GM19467 (cell line): ENCODE data around the gene CD164L2.
A peak's percentile ranks its signal among the peaks of the same experiment; 100 is the strongest.
"Not testable (repeated sequence)": the region's sequence is repeated elsewhere in the genome, so short reads cannot be mapped to it uniquely, and the experiment has no call there.

ENCODE experiments used
- ATAC-seq: cut with Tn5 transposase; IDR thresholded peaks from one replicate; pipeline ENCODE4 v1.9.1; 2021; ENCODE audit warnings: mild to moderate bottlenecking, moderate library complexity; ENCODE audit not compliant: unreplicated experiment

CD164L2 gene

DNA sequence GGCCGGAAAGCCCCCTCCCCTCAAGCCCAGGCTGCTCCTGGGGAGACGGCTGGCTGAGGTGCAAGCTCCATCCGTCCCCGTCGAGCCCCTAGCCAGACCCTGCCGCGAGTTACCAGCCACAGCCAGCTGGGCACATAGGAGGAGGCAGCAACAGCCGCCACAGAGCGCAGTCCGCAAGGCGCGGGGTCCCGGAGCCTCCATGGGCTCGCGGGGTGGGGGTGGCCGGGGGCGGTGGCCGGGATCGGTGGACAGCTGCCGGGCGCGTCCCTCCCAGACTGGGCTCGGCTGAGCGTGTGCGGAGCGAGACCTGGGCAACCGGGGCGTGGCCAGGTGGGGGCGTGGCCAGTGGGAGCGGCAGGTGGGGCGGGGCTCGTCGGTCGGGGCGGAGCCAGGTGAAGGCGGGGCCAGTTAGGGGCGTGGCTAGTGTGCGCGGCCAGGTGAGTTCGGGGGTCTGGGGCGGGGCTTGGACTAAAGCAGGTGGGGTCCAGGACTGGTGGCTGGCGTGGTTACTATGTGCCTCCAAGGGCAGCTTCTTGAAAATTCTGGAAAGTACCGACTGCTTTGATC lies at the start of gene CD164L2:
TSS of gene CD164L2 (minus strand) at position 295 of the 567 bp plus-strand sequence. CDS start at position 201, 94 bp downstream.
- ATAC-seq, result no peak

DNA sequence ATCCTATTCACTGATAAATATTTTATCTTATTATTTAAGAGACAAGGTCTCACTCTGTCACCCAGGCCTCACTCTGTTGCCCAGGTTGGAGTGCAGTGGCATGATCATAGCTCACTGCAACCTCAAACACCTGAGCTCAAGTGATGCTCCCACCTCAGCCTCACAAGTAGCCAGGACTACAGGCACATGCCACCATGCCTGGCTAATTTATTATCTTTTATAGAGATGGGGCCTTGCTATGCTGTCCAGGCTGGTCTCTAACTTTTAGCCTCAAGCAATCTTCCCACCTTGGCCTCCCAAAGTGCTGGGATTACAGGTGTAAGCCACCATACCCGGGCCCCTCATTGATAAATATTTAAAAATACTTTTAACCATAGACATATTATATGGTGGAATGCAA lies 49.6 kb upstream of the CD164L2 start:
- ATAC-seq, result not testable (repeated sequence)

DNA sequence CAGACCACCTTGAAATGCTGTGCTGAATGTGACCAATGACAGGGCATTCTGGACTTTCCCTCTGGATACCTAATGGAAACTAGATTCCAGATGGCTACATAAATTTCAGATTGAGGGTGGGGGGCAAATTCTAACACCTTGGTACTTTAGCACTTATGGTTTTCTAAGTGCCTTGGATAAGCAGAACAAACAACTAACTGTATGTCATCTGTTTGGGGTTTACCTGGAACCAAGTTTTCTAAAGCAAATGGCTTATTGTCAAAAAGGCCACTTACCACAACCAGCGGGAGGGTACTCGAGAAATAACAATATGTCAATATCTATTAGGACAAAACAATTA lies 48.4 kb upstream of the CD164L2 start:
- no peak for ATAC-seq

DNA sequence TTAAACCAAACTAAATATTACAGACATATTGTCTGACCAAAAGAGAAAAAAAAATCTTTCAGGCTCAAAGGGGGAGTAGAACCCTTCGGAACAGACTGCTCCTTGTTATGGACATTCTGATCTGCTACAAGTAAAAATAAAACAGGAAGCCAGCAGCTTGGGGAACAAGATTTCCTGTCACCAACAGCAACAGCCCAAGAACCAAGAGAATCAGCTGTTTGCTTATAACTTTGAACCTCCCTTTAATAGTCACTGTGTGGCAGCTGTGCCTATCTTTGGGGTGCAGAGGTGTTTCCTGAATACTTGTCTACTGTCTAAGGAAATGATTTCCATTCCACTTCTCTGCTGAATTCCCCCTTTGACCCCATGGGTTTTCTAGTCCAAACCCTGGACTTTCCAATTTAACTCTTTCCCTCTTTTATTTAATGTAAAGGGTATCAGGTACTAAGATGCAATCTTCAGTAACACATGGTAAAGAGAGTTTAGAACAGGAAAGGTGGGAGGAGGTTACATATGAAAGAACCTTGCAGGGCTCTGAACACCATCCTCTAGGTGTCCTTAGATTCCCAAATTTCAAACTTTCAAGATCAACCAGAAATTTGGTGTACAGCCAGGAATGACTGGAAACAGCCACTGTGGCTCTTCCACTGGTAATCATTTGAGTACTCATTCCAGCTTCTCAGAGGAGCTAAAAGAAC lies 47.9 kb upstream of the CD164L2 start:
- no peak for ATAC-seq

DNA sequence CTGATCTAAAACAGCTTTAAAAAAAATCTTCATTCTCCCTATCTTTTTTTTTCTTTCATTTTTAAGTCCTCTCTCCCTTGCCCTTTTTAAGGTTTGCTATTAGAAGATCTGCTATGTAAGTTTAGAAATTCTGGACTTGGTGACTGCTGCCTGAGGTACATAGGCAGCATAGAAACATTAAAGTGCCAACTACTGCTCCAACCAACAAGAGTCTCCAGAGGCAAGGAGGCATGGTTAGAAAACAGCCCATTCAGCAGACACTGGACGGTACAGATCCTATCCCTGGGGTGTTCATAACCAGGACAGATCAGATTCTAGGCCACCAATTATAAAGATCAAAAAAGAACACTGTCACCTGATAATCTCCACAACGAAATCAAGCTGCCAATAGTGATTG lies 45.9 kb upstream of the CD164L2 start:
- ATAC-seq, result no peak

DNA sequence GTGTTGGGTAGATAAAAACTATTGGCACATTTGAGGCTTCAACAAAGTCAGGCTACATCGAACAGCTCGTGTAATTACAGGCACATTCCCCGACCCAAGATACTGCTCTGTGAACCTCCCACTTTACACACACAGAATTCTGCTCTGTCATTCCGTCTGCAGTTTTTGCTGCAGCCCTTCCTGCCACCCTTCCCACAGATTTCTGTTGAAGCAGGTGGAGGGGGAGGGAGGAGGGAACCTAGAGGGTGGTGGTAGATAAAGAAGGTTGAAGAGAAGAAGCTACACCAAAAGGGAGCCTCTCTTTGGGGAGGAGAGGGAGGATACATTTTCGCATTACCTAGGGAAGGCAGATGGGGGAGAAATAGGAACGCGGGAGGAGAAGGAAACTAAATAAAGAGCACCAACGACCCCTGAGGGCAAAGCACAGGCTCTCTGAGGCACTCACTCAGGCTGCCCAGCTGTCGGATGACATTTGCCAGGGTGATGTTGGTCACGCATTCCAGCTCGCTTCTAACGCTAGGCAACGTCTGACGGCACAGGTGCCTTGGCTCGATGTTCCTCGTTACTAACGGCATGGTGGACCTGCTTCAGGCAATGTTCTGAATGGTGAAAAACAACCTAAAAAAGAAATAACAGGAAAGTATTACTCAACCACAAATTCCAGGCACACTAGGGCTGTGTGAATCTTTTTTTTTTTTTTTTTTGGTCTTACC lies 45.3 kb upstream of the CD164L2 start:
- no peak for ATAC-seq

DNA sequence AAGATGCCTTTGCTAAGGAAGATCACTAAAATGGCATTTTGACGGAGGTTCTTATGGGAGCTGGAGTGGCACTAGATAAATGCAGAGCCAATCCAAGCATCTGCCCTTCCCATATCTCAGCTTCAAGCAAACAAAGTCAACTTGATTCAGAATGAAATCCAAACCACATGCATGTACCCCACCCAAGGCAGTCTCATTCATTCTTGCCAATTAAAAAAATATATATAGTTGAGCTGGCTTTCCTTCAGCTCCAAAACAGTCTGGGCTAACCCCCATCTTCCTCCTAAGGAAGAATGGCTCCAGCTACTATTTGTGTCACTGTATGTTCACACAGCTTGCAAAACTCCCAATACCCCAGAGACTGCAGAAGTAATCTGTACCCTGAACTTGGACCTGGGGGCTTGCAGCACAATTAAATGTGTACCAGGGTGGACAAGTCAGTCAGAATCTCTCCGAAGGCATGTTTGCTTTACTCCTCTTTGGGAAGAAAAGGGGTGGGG lies 44.7 kb upstream of the CD164L2 start:
- no peak for ATAC-seq

DNA sequence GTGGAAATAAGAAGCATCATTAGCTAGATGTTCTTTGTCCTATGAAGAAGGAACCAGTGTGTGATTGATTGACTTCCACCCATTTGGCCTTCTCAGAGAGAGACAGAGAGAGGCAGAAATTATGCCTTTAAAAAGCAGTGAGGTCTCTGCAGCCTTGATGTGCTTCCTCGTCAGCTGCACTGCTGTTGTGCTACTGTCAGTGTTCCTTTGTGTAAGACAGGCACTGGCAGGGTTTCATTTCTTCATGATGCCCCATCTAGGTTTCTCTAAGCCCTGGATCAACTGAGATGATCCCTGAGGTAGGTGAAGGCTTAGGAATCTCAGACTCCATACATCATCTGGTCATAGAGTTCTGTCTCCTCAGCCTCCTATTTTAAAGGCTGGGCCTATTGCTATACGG lies 44.2 kb upstream of the CD164L2 start:
- no peak for ATAC-seq

DNA sequence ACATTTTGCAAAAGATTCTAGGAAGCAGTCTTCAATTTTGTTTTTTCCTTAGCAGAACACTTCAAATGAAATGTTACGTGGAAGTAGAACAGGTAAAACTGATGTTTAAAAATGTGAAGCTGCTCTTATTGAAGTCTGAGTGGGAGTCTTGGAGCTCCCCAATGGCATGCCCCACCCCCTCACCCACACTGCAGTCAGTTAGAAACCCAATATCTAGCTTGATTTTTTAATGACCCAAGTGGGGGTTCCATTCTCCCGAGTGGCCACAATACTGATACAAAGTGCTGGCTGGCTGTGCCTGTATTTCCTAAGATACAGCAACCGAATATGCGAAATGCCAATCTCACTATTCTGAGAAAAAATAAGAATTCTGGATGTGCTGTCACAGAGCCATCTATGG lies 40.6 kb upstream of the CD164L2 start:
- ATAC-seq, result no peak

DNA sequence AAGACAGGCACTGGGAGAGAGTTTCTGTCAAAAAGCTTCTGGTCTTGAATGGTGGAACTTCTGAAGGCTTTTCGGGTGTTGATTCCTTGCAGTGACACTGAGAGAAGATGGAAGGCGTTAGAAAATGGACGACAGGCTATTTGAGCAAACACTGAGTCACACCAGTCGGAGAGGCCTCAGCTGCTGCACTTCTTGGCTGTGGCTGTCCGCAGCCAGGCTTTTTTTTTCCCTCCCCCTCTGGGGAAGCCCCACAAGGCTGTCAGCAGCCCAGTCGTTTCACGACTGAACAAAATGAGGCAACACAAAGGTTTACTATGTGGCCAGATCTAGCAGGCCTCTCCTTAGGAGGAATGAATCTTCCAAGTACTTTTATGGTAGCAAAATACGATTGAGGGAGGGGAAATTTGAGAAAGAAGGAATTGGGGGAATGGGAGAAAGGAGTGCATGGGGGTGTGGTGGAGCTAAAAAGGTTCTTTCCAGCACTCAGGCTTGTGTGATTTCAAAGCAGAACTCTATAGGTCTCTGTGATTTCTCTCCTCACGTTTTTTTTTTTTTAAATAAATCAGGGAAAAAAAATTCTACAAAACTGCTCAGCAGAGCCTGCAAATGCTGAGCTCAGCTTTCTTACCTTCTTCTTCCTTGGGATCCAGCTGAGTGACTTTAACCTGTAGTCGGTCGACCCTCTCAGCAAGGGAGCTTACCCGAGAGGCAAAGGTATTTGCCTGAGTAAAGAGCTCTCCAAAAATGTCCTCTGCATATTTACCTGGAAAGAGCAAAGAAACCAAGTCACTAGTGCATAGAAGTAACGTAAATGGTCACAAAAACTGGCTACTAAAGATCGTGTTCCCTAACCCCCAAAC lies 35.4 kb upstream of the CD164L2 start:
- ATAC-seq, result peak; percentile 54

DNA sequence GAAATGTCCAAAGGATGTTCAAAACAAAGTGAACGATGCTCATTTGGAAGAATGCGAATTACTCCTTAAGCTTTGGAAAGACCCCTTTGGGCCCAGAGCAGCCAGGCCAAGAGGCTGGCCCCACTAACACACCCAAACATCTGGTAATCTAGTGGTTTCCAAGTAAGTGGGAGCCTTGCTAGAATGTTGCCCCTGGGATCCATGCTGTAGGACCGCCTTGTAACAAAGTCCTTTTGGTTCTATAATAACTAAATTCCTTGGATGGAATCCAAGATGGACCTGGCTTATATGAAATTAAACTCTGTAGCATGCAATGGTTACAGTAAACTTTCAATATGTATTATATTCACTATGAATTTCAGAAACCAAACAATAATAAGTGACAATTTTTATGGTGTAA lies 34.6 kb upstream of the CD164L2 start:
- ATAC-seq, result no peak

DNA sequence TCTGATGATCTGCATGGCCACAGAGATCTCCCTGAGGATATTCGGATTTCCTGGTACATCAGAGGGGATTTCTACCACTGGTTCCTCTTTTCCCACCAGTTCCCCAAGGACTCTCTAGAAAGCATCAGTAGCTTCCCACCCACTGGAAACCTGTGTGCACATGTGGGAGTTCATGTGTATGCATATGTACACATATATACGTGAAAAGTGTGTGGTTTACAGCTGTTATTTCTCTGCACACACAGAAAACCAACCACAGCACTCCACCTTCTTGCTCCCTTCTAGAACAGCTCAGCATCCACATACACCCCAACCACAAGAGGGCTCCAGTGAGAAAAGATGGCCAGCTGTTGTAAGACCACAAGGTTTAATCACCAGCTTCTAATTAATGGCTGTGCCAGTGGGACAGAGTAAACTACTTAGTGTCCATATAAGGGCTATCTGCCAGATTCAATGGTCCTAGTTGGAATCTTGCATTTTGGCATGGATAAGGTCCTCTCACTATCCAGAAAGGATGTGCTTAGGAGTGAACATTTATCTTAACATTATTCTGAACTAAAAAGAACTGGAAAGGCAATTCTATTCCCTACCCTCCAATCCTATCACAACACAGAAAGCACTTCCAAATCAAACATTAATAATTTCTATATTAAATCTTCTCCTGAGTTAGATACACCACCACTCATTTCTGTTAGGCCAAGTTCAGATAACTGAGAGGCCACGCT lies 33.4 kb upstream of the CD164L2 start:
- ATAC-seq, result no peak

DNA sequence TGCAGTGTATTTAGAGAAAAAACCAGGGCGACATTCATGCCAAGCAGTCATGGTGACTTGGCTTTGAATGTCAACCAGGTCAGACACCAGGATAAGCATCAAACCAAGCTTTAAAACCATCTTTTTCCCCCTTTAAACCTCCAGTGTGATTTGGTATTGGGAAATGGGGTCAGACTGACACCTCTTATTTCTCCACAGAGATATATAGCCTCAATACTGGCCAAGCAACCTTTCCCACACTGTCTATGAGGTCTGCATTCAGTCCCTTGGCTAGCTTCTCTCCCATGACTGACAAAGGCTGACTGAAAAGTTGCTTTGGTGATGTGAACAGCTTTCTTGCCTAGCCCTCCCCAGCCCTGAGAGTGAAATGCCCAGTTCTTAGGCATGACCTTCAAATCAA lies 31.0 kb upstream of the CD164L2 start:
- no peak for ATAC-seq

DNA sequence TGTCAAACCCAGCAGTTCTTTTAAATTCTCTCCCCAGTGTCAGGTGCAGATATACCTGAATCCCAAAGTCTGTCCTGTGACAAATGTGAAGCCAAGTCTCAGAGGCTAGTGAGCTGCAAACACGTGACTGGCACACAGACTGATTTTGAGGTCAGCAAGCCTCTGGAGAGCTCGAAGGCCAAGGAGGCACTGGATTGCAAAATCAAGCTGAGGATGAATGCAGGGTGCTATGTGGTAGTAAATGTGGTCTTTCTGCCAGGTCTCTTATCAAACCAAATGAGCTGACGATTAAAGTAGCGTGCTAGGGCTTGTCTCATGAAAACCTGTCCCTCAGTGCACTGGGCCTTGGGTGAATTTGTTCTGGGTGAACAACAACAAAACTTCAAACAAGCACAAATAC lies 29.9 kb upstream of the CD164L2 start:
- ATAC-seq, result no peak

DNA sequence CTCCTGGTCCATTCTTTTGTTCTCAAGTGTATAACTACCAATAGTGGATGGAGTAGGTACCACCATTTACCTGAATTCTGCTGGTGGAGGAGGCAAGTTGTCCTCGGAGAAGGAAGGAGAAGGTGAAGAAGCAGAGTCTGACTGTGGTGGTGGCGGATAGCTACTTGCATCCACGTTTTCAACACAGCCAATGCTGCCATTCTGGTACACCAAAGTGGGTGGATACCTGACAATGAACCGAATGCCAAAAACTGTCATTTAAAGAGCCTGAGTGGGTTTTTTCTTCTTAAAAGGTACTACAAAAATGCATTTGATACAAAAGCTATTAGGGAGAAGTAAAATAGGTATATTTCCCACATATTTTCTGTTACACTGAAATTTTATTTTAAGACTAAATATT lies 29.4 kb upstream of the CD164L2 start:
- no peak for ATAC-seq

DNA sequence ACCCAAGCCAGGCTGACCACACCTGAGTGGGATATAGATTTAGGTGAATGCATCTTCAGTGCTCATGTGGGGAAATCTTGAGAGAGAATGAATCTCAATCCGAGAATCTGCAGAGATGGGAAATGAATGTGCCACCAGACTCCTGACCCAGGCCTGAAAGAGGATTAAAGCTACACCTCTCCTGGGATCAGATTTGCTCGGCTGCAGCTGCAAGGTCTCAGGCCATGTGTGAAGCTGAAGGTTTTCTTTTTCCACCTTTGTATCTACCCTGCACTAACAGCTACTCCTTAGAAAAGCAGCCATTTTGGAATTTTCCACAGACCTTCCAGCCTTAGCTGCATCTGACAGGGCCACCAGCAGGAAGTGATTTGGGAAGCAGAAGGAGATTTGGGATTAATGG lies 27.6 kb upstream of the CD164L2 start:
- no peak for ATAC-seq

DNA sequence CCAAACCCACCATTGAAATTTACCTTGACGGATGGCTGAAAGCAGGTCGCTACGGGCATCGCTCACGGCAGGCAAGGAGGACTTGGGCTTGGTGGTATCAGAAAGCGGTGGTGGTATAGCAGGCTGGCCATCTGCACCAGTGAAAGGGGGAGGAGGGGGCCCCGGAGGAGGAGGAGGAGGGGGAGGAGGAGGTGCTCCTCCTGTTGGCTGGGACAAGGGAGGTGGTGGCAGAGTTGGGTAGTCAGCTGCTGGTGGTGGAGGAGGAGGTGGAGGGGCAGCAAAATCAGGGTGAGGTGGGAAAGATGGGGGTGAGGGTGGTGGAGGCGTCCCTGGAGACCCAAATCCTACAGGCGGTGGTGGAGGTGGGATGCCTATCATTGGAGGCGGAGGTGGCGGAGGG lies 26.5 kb upstream of the CD164L2 start:
- ATAC-seq, result no peak

DNA sequence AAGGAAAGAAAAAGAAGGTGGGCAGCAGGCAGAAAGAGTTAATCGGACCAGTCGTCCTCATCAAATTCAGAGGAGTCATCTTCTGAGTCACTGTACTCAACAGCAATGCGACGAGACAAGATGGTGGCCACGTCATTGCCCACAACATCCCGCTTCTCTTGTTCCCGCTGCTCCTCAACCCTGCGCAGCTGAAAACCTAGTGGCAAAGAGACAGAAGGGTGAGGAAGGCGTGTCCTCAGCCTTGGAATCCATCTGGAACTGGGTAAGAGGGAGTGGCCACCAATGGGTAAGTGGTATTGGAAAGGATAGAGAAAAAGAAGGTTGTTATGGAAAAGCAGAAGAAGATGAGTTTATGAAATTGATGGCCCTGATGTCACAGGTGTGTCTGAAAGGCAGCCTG lies 25.0 kb upstream of the CD164L2 start:
- no peak for ATAC-seq

DNA sequence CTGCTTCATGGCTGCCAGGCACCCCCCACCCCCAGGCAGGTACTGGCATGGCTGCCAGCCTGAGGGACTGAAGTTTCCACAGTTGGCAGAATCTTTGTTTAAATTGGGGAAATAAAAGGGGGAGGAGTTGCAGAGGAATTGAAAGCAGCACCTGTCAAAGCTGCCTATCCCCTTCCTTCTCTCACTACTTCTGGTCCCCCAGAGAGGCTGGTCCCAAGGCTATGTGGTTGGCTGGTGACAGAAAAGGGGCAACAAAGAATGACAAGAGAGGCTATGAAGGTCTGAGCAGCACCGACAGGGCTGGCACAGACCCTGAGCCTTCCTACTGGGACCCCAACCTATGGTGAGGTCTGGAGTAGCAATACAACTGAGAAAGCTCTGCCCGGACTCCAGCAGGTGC lies 23.7 kb upstream of the CD164L2 start:
- not testable (repeated sequence) for ATAC-seq

DNA sequence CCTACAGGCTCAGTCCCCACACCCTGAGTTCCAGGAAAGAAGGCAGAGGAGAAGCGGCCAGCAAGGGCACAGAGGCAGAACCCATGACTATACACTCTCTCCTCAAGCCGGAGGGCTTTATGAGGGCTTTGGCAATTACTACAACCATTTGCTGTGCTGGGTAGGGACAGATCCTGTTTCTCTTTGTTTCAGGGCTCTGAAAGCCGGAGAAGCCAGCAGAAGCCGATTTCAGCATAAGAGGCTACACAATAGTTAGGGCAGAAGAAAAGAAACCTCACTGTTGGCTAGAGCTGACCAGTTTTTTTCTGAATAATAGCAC lies 23.2 kb upstream of the CD164L2 start:
- no peak for ATAC-seq
